Central memory CD4-positive, alpha-beta T cell (primary cell): ENCODE measurements around the gene PCNX4.

Experiments
- DNase-seq: peaks from one replicate; pipeline ENCODE4 v3.0.0; 2022

PCNX4 gene

DNA sequence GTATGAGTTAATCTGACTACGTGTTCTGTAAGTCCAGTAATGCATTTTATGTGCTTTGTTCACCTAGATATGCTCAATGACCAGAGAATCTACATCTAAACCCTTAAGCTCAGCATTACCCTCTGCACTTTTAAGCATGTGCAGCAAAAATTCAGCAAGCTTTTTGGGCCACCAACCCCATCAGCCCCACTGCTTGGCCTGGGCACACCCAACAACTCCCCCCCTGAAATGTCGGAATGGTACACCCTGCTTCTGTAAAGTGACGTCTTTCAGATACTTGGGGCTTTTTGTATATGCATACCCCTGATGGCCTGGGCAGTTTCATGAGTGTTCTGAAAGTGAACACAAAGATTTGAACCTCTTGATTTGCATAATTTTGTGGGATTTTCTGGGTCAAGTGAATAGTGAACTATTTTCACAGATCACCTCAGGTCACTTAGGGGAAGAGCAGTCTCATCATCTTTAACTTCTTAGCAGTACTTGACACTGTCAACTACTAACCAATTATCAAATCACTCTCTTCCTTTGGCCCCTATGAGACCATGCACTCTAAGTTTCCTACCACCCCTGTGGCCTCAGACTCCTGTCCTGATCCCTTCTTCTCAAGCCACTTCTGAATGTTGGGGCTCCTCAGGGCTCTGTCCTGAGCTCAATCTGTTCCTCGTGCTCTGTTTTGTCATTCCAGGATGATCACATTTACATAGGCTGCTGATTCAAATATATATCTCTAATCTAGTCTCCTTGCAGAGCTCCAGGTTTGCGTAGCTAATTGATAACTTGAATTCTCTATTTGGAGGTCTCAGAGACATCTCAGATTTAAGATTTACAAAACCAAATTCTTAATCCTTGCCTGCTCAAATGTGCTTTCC, 121.0 kb downstream of the PCNX4 start:
- no peak for DNase-seq

DNA sequence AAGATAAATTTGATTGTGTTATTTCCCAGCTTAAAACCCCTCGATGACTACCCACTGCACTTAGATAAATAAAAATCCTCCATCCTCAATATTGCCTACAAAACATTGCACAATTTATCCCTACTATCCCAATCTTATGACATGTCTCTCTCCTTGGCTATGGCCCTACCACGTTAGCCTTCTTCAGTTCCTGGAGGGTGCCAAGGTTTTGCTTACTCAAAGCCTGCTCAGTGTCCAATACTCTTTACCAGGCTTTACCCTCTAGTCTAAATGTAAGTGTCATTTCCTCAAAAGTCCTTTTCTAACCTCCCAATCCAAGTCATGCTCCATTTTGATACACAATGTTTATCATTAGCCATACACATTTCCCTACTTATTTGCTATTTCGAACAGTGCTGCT, 122.3 kb downstream of the PCNX4 start:
- no peak for DNase-seq

DNA sequence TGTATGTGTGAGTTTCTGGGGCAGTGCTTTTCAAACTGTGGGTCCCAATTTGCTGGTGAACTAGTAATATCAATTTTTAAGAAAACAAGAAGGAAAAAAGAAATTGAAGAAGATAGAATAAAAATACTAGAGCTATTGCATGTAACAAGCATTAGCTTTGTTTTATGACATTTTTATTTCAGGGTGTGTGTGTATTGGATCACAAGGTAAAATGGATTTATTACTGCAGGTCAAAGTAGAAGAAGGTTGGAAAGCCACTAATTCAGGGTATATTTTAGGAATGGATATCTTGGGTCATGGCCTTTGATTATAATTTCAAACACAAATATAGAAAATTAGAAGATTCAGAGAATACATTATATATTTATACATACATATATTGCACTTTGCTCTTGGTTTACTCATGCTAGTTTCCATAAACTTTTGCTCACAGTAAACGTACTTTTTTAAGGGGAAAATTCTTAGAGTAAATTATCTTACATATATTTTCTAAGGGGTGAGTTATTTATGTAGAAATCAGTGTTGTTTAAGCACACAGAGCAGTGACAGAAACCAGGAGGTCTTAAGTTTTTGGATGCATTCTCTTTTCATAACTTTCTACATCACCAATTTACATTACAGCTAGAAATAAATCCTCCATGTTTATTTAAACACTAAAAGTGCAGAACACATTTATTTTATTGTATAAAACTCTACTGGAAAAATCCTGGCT, 122.8 kb downstream of the PCNX4 start:
- no peak for DNase-seq

GRCh38 chr14:60215127-60215444, 123.4 kb downstream of the PCNX4 start:
- DNase-seq = no peak

DNA sequence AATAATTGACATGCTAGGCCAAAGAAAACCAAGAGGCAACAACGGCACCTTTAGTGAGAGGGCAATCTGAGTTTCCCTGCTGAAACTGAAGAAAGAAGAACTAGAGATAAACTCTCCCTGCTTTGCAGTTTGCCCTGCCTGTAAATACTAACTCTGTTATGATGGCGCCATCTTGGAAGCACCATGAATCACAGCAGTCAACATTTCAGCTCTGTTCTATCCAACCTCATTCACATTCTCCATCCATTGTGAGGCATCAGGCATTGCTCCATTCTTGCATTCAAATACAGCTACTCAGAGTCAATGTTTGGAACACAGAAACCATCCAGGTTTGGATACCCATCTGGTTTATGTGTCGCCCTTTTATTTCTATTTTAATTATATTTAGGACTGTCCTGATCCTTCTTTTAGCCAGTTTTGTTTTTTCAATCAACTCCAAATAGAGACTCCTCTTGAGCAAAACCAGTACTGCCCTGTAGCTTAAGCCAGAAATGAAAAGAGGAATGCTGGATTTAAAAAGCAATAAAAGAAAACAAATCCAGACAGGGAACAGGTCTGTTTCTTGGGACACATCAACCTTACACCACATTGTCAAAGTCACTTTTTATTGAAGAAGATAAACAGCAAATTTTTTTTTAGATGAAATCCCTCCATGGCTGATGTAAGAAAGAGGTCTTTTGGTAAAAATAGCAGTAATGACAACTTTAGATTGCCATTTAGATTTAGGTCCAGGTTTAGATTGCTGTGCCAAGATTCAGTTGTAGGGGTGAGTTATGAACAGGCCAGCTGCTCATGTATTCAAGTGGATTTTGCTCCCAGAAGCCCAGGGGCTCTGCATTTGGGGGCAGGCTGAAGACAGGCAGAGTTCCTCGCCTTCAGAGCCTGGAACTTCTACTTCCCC, 124.0 kb downstream of the PCNX4 start:
- DNase-seq = no peak

GRCh38 chr14:60217713-60218112, 126.0 kb downstream of the PCNX4 start:
- DNase-seq = no peak
